Epithelial cell of prostate (primary cell): ENCODE results near the gene GPR37L1.

Experiments
- DNase-seq: peaks from one replicate; pipeline ENCODE4 v3.0.0-alpha.2; 2011; ENCODE audit warnings: low read depth, low spot score
- H3K27ac ChIP-seq: fragments of 450-650 bp; 2 replicates; pipeline ENCODE4 v1.5.1; 2017; ENCODE audit warnings: mild to moderate bottlenecking

GPR37L1 gene

DNA sequence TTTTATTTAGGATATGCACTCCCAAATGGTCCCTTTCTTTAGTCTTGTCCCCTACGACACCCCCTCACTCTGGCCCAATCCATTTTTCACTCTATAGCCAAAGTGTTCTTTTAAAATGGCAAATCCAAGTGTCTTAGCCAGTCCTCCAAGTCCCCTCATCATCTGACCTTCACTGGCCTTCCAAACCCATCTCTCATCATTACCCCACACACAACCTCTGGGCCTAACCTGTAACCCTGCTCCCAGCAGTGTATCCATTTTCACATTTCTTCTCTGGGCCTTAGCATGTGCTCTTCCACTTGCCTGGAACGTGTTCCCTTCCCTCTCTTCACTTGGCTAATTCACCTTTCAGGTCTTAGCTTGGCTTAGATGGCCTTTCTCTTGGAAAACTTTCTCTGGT lies 28.3 kb downstream of the GPR37L1 start:
- H3K27ac ChIP-seq = no peak overlapping the region
- no peak for DNase-seq

GRCh38 chr1:202152399-202152798 lies 29.7 kb downstream of the GPR37L1 start:
- no peak overlapping the region for H3K27ac ChIP-seq
- DNase-seq = no peak

DNA sequence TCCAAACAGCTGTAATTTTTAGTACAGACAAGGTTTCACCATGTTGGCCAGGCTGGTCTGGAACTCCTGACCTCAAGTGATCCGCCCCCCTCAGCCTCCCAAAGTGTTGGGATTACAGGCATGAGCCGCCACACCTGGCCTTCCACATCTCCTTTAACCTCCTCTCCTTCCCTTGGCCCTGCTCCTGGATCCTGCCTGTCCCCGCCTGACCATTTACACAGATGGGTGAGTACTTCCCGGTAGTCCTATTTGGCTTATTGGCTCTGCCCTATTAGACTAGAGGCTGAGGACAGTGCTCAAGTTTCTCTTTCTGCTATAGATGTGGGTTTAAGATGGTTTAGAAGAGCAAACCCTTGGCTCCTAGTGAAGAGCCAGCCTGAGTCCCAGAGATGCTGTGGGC lies 30.6 kb downstream of the GPR37L1 start:
- H3K27ac ChIP-seq = no peak overlapping the region
- DNase-seq = no peak

DNA sequence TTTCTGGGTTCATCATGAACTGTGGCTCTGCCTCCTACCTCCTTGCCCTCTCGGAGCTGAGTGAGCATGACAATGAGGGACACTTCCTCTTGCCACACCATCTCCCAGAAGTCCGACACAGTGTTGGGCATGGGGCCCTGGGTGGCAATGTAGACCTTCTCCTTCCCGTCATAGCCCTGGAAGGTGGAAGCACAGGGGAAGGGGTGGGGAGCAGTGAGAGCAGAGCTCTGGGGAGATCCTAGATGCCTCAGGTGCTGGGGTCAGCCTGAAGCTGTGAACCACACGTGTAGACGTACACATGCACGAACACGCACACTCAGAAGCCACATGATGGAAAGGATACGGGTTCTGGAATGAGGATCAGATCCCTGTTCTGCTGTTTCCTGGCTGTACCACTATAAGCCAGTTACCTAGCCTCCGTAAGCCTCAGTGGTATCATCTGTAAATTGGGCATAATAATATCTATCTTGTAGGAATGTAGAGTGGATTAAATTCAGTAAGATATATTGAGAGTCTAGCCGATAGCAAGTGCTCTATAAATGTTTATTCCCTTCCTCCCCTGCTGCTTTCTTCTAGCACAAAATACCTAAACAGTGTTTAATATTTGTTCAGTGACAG lies 31.5 kb downstream of the GPR37L1 start:
- no peak for DNase-seq
- H3K27ac ChIP-seq = no peak overlapping the region

- H3K27ac ChIP-seq = no peak overlapping the region
- DNase-seq = no peak
These were observed 32.2 kb downstream of the GPR37L1 start for GRCh38 chr1:202154766-202155477.

GRCh38 chr1:202155478-202156021 lies 32.8 kb downstream of the GPR37L1 start:
- no peak overlapping the region for H3K27ac ChIP-seq
- DNase-seq = no peak

GRCh38 chr1:202156590-202156989 lies 33.9 kb downstream of the GPR37L1 start:
- DNase-seq = no peak
- no peak overlapping the region for H3K27ac ChIP-seq

- DNase-seq = no peak
- no peak overlapping the region for H3K27ac ChIP-seq
These were observed 35.2 kb downstream of the GPR37L1 start for GRCh38 chr1:202157945-202158344.

DNA sequence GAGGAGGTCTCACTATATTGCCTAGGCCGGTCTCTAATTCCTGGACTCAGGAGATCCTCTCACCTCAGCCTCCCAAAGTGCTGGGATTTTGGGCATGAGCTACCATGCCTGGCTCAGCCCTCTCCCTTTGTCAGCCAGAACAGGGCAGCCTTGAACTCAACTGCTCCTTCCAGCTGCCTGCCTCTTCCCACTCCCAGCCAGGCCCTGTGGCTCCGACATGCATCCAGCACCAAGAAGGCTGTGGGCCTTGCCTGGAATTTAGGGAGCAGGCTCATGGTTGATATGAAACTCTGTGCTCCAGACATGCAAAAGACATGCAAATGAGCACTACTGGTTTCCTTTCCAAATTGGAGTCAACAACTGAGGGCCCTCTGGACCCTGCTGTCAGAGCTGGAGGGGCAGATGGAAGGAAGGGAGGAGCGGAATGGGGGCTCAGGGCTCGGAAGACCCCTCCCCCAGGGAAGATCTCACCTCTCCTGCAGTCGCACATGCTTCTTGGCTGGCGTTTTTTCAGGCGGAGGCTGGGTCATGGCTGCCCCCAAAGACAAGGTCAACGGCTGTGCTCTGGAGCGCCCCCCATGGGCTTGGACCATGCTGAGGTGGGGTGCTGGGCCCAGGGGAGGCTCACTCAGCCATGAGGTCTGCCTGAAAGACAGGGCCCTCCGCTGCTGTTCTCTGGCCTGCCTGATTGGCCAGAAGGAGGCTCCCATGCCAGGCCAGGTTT lies 36.3 kb downstream of the GPR37L1 start:
- no peak overlapping the region for H3K27ac ChIP-seq
- no peak for DNase-seq

- no peak overlapping the region for H3K27ac ChIP-seq
- DNase-seq = no peak
These were observed 37.0 kb downstream of the GPR37L1 start for GRCh38 chr1:202159534-202160371.

DNA sequence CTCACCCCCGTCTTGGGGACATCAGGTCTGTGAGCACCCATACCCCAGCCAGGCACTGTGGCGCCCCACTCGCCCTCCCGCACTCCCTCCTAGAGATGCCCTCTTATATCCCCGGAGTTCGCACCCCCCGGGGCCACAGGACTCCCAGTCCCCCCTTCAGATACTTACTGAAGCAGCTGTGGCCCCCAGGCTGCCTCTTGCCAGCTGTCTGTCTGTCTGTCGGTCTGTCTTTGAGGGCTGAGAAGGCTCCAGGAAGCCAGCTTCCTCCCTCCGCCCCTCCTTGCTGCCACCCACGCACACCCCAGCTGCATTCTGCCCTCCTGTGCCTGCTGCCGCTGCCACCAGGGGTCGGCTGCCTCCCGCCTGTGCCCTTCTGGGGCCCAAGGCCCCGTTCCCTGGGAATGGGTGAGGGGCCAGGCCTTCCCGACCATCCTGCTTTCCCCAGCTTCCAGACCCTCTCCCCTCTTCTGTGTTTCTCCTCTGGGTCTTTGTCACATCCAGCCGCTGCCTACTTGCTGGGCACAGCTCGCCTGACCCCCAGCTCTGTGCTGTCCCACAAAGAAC lies 37.7 kb downstream of the GPR37L1 start, which contains the start of gene PTPN7:
TSS of gene PTPN7 (minus strand) at position 226 of the 564 bp plus-strand sequence. CDS start 1,200 bp downstream, outside the sequence.
- no peak for DNase-seq
- no peak within 1 kb of the TSS for H3K27ac ChIP-seq

DNA sequence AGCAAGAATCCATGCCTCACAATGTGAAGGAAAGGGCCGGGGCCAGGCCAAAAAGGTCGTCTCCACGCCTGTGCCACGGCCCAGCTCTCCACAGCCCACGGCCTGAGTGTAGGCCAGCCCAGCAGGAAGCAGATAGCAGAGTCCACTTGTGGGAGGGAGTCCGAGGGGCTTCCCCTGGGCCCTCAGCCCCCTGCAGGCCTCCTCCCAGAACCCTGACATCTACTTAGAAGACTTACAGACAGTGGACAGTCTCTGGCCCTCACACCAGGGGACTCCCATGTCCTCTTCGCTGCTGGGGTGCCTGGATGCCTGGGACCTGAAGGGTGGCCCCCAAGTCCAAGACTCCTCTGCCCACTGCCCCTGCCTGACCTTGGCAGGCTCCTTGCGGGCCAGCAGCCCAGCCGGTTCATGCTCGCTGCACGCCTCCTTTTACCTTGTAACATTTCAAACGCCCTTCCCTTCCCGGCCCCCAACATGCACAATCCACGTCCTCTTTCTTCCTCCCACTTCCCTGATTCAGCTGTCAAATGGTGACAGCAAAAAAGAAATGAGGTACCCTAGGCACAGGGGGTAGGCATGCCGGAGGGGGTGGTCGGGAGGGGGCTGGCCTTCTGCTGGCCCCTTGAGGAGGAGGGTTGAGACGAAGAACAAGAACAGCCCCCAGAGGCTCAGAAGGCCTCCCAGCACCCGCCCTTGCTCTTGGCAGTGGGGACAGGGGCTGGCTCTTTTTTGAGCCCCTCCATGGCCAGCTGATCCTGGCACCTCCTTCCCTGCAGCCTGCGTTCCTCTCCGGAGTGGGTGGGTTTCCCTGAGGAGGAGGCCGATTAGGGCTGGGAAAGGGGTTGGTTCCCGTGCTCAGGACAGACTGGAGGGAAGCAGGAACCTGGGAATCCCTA lies 38.7 kb downstream of the GPR37L1 start:
- H3K27ac ChIP-seq = no peak overlapping the region
- no peak for DNase-seq

GRCh38 chr1:202162047-202162417 lies 39.3 kb downstream of the GPR37L1 start:
- no peak overlapping the region for H3K27ac ChIP-seq
- no peak for DNase-seq

DNA sequence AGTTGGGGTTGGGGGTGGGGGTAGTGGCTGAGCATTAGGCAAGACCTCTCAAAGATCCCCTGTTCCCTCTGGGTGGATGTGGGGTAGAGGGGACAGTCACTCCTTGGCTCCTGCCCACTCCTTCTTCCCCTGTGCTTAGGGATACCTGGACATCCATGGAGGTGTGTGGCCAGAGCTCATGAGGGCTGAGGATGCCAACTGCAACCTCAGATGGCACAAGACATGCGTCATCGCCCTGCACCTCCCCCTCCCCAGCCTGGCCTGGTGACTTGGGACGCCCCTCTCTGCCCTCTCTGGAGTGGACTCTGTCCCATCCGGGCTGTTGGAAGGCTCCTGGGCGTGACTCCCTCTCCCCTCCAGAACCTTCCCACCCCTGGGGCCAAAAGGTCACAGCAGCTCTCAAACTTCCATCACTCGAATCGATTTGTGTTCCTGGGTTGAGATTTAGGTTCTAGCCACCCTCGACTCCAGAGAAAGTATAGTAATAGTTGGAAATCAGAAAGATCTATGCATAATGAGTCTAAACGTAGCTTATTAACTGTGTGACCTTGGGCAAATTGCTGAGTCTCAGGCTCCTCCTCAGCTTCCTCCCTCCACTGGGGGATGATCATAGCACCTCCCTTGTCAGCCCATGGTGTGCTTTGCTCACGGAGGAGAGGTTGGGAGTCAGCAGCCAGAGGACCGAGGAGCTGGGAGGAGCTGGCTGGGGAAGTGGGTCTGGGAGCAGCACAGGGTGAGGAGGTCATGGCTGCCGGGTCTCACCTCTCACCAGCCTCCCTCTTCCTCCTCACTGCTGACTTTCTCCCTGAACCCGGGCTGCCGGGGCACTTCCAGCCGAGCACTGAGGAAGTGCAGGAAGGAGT lies 39.9 kb downstream of the GPR37L1 start:
- no peak for DNase-seq
- H3K27ac ChIP-seq = no peak overlapping the region

DNA sequence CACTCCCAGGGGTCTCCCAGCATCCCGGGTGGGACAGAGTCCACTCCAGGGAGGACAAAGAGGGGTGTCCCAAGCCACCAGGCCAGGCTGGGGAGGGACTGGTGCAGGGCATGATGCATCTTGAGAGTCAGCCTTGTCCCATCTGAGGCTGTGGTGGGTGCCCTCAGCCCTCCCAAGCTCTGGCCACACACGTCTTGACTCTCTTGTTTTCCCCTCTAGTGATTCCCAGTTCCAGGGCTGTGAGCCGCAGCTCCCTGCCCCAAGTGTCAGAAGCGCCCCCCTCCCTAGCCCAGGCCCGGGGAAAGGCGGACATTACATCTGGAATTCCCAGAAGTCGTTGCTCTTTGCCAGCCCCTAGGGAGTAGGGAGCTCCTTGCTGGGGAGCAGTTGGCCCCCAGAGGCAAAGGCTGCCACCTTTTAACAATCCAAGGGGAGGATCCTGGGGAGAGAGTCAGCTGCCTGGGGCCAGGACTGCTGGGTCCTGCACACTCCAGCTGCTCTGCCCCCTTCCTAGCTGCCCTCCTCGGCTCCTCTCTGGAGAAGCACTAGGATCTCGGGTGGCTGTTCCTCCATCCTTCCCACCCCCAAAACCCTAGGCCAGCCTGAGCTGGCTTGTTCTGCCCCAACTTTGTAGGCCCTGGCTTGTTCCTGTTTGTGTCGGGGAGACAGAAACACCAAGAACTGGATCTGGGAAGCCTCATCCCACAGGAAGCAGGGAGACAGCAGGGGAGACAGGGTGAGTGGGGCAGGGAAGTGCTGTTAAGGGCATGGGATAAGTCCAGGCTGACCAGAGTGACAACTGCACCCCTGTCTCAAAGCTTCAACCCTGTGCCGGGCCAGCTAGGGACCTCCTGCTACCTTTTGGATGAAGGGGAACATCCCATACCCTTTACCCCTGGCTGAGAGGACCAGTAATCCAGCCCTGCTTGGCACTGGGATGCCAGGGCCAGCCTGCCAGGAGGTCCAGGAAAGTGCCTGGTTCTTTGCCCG lies 40.9 kb downstream of the GPR37L1 start:
- no peak for DNase-seq
- no peak overlapping the region for H3K27ac ChIP-seq

- H3K27ac ChIP-seq = no peak overlapping the region
- DNase-seq = no peak
These were observed 41.7 kb downstream of the GPR37L1 start for GRCh38 chr1:202164271-202165037.
